Hematopoietic multipotent progenitor cell treated with erythropoietin and hydrocortisone succinate and interleukin-3 and kit ligand, for 4 days (in vitro differentiated cells): ENCODE measurements around the gene THTPA.
"Not testable (repeated sequence)": the region's sequence is repeated elsewhere in the genome, so short reads cannot be mapped to it uniquely, and the experiment has no call there.

Experiments
- DNase-seq: peaks from one replicate; pipeline ENCODE4 v3.0.0-alpha.2; 2015

Gene THTPA

DNA sequence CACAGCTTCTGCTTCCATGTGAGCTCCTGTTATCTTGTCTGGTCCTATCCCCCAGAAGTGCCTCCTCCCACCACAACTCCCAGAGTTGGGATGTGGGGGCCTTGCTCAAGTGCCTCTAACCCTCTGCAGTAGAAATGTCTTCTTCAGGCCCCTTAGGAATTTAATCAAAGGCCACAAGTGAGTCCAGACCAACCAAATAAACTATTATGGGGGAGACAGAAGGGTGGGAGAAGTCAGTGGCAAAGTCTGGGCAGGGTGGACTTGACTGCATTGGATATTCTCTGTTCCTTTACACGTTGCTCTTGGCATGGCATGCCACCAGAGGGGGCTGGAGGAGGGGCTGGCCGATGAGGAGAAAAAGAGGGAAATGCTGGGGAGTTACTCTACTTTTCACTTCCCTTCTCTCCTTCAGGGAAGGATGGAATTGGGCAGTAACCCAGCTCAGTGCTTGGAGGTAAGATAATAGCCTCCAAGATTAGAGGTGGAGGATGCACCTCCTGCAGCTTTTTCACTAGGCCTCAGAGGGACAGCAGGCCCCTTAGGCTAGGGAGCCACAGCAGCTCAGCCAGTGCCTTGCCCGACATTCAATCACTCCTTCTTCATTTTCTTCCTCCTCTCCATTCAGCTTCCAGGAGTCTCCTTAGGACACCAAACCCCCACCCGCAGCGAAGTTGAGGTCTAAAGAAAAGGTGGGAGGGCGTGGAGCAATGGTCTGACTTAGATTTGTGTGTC lies 12.7 kb downstream of the THTPA start:
- peak; percentile 79 for DNase-seq

- DNase-seq, result peak; percentile 64
Observed at GRCh38 chr14:23569443-23570151, 13.5 kb downstream of the THTPA start.

DNA sequence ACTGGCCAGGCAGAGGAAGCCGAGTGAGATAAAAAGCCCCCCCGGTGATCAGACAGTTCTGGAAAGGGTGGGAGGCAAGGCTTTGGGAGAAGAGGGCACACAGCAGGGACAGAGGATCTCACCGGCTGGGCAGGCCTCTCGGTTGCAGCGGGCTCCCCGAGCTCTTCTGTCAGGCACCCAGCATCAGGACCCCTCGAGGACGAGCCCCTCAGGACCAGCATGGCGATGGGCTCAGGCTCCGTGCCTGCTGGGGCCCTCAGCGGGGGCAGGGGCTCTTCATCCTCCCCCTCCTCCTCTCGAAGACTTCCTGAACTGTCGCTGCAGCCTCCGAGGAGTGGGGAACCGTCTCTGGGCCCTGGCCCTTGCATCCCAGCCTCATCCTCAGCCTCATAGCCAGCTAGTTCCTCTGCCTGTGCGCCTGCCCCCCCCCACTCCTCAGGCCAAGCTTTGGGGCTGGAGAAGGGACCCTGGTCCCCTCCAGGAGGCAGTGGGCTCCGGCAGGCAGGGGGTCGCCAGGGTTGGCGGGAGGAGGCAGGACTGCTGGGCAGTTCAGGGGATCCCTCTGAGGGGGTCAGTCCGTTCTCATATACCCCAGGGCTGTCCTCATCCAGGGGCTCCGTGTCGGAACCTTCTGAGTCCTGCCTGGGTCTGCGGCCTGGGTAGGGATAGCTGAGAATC lies 14.9 kb downstream of the THTPA start:
- no peak for DNase-seq

GRCh38 chr14:23571701-23572523 lies 15.8 kb downstream of the THTPA start:
- DNase-seq, result no peak

GRCh38 chr14:23572524-23572828 lies 16.4 kb downstream of the THTPA start:
- DNase-seq, result no peak

GRCh38 chr14:23572836-23573235 lies 16.8 kb downstream of the THTPA start:
- DNase-seq, result peak; percentile 81

DNA sequence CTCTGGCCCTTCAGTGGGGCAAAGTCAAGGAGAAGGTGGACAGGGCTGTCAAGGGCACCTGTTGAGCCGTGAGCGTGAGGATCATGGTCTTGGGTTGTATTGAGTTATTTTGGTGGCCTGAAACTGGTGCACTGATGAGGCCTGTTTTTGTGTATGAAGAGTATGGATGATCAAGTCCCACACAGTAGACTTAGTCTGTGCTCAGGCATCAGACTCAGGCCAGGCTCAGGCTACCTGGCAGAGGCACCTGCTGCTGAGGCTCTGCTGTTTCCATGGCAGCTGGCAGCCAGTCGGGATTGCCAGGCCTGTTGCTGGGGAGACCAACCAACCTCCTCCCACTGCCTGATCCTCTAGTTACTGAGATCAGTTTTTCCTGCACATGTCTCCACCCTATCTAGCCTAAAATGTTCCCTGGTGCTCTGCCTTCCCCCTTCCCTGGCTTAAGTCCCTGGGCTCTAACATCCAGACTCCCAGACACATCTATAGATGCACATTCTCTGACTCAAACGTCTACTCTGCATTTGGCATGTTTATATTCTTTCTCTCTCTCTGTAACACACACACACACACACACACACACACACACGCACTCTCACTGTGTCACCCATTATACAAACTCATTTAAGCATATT lies 17.4 kb downstream of the THTPA start:
- DNase-seq, result no peak

- DNase-seq, result peak; percentile 42
Observed at GRCh38 chr14:23577004-23577681, 21.1 kb downstream of the THTPA start.

- no peak for DNase-seq
Observed at GRCh38 chr14:23577710-23578392, 21.8 kb downstream of the THTPA start.

DNA sequence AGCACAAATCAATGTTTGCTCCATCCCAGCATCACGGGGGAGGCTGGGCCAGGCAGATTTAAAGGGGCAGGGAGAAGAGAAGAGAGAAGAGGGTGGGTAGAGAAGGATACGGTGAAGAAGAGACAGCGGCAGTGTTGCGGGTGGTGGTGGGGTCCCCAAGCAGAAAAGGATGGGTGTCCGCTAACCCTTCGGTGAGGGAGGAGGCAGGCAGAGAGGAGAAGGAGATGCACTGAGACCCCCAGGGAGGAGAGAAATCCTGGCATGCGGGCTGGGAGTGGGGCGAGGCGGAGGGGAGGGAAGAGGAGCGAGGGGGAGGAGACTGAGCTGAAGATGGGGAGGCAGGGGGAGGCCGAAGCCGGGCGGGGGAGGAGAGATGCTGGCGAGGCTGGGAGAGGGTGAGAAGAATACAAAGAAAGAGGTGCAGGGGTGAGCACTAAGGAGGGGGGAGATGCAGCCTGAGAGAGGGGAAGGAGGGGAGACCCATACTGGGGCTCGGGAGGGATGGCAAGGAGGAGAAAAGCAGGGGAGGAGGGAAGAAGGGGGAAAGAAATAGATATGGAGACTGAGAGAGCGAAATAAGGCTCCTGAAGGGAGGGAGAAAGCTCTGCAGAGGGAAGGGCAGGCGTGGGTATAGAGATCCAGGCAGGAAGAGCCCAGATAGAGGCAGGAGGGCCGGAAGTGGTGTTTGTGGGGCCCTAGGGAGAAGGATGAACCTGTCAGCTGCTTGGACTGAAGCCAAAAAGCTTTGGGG lies 22.7 kb downstream of the THTPA start, which contains the start of gene JPH4:
Gene JPH4, minus strand, starts transcription at position 231 of the 751 bp plus-strand sequence. CDS start 1,337 bp downstream, outside the sequence.
- DNase-seq, result no peak

DNA sequence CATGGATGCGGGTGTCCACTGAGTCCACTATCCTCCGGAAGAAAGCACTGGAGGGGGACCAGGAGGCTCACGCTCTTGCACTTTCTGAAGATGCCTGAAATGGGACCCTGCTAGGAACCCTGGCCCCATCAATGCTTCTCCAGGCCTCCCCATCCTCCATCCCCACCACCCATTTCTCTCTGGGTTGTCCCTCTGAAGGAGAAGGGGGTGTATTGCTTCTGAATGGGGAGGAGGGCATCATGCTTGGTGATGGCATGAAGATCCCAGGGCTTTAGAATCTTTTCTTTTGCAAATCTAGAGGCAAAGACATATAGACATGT lies 23.2 kb downstream of the THTPA start:
- DNase-seq, result no peak

GRCh38 chr14:23579739-23580138 lies 23.7 kb downstream of the THTPA start:
- DNase-seq, result no peak

DNA sequence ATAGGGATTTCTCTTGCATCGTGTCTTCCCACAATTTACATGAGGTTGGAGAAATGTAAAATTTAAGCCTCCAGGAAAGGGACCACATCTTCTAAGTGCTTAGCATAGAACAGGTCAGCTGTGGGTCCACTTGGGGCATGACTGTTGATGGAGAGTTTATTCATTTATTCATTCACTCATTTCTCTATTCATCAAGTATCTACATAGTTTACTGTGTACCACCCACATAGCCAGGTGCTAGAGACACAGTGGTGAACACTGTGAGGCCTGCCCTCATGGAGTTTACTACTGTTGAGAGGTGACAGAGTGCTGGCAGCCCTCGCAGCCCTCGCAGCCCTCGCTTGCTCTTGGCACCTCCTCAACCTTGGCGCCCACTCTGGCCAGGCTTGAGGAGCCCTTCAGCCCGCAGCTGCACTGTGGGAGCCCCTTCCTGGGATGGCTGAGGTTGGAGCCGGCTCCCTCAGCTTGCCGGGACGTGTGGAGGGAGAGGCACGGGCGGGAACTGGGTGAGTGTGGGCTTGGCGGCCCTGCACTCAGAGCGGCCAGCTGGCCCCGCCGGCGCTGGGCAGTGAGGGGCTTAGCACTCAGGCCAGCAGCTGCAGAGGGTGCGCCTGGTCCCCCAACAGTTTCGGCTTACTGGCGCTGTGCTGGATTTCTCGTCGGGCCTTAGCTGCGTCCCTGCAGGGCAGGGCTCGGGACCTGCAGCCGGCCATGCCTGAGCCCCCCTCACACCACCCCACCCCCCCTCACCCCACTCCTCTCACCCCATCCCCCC lies 24.3 kb downstream of the THTPA start:
- DNase-seq, result no peak

DNA sequence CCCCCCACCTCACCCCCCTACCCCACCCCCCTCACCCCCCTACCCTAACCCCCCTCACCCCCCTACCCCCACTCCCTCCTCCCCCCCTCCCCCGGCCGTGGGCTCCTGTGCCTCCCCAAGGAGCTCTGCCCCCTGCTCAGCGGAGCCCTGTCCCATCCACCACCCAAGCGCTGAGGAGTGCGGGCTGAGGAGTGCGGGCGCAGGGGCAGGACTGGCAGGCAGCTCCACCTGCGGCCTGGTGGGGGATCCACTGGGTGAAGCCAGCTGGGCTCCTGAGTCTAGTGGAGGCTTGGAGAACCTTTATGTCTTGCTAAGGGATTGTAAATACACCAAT lies 24.8 kb downstream of the THTPA start:
- DNase-seq, result no peak

DNA sequence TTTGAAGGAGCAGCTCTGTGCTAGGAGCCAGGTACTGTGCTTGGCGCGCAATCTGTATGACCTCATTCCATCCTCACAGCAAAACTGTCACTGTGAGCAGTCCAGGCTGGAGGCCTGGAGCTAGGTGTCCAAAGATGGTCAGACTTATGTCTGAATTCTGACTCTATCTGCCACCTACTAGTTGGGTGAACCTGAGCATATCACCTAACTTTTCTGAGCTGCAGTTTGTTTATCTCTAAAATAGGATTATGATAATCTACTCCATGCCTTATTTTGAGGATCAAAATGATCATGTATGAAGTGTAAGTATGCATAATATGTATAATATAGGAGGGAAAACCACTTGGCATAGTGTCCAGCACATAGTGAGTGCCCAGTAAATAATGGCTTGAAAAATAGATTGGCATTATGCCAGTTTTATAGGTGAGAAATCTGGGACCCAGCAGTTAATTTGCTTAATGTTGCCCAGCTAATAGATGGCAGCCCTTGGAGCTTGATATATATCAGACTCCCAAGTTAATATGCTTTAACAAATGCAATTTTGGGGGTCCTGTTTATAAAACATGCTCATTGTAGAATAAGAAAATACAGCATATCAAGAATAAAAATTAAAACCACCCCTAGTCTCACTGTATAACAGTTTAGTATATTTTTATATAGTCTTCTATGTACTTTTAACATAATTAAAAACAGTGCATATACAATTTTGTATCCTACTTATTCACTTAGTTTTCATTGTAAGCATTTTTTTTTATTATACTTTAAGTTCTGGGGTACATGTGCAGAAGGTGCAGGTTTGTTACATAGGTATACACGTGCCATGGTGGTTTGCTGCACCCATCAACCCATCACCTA lies 27.1 kb downstream of the THTPA start:
- DNase-seq, result no peak

DNA sequence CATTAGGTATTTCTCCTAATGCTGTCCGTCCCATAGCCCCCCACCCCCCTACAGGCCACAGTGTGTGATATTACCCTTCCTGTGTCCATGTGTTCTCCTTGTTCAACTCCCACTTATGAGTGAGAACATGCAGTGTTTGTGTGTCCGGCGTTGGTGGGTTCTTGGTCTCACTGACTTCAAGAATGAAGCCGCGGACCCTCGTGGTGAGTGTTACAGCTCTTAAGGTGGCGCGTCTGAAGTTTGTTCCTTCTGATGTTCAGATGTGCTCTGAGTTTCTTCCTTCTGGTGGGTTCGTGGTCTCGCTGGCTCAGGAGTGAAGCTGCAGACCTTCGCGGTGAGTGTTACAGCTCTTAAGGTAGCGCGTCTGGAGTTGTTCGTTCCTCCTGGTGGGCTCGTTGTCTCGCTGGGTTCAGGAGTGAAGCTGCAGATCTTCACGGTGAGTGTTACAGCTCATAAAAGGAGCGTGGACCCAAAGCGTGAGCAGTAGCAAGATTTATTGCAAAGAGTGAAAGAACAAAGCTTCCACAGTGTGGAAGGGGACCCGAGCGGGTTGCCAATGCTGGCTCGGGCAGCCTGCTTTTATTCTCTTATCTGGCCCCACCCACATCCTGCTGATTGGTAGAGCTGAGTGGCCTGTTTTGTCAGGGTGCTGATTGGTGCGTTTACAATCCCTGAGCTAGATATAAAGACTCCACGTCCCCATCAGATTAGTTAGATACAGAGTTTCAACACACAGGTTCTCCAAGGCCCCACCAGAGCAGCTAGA lies 27.9 kb downstream of the THTPA start:
- DNase-seq, result not testable (repeated sequence)

DNA sequence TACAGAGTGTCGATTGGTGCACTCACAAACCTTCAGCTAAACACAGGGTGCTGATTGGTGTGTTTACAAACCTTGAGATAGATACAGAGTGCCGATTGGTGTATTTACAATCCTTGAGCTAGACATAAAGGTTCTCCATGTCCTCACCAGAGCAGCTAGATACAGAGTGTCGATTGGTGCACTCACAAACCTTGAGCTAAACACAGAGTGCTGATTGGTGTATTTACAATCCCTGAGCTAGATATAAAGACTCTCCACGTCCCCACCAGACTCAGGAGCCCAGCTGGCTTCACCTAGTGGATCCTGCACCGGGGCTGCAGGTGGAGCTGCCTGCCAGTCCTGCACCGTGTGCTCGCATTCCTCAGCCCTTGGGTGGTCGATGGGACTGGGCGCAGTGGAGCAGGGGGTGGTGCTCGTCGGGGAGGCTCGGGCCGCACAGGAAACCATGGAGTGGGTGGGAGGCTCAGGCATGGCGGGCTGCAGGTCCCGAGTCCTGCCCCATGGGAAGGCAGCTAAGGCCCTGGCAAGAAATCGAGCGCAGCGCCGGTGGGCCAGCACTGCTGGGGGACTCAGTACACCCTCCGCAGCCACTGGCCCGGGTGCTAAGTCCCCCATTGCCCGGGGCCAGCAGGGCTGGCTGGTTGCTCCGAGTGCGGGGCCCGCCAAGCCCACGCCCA lies 28.6 kb downstream of the THTPA start:
- DNase-seq, result not testable (repeated sequence)
